Stomach (tissue), 9 donors: ENCODE measurements around the gene BET1L. TPM values are rescaled to one million over a fixed set of nuclear protein-coding genes. Genes with fewer than 3 reads are reported as not detected.
A peak's percentile ranks its signal among the peaks of the same experiment; 100 is the strongest.

Experiments used
- DNase-seq, 2 donors: peaks; one replicate each; pipeline versions ENCODE4 v3.0.0 to v3.0.0-alpha.2; 2013 to 2019
- H3K27ac ChIP-seq, 5 donors: fragments of 200-600 bp in 4 of 5; sonication (generic) in 4 of 5; one replicate each; pipeline ENCODE4 v1.5.1; 2013 to 2019; ENCODE audit warnings: mild to moderate bottlenecking in 1 of 5, moderate library complexity in 1 of 5
- H3K27me3 ChIP-seq, 3 donors: fragments of 200-600 bp; sonication (generic); one replicate each; pipeline ENCODE4 v1.5.1; 2017 to 2019; ENCODE audit warnings: mixed run types in 1 of 3
- H3K36me3 ChIP-seq, 4 donors: fragments of 200-600 bp; sonication (generic); 1 replicate in 3 of 4; 2 replicates in 1 of 4; pipeline ENCODE4 v1.5.1; 2016 to 2019
- H3K4me1 ChIP-seq, 4 donors: fragments of 200-600 bp; sonication (generic); one replicate each; pipeline ENCODE4 v1.5.1; 2016 to 2019
- H3K4me3 ChIP-seq, 4 donors: fragments of 200-600 bp; sonication (generic) in 3 of 4; one replicate each; pipeline ENCODE4 v1.5.1; 2016 to 2019; ENCODE audit warnings: mild to moderate bottlenecking in 1 of 4
- H3K9me3 ChIP-seq, 4 donors: fragments of 200-600 bp; sonication (generic); one replicate each; pipeline ENCODE4 v1.5.1; 2016 to 2019
- CTCF ChIP-seq, 7 experiments: fragments of 450-650 bp in 4 of 7; fragments of 200-600 bp in 3 of 7; sonication (generic) in 3 of 7; IDR thresholded peaks; one replicate each; pipeline ENCODE4 v1.5.1; 2016 to 2019; ENCODE audit warnings: antibody characterized with exemption in 7 of 7, control low read depth in 2 of 7, mild to moderate bottlenecking in 1 of 7
- EP300 ChIP-seq: sonication (generic); formaldehyde crosslinking; IDR thresholded peaks from one replicate; pipeline ENCODE4 v1.6.1; 2017; ENCODE audit warnings: antibody characterized with exemption
- POLR2A ChIP-seq, 4 donors: fragments of 450-650 bp; IDR thresholded peaks; one replicate each; pipeline ENCODE4 v1.6.1; 2016; ENCODE audit warnings: antibody characterized with exemption in 4 of 4, control low read depth in 2 of 4, mild to moderate bottlenecking in 1 of 4, moderate library complexity in 1 of 4
- POLR2AphosphoS5 ChIP-seq, 3 donors: sonication (generic); formaldehyde crosslinking; IDR thresholded peaks; one replicate each; pipeline ENCODE4 v1.6.1; 2016; ENCODE audit warnings: antibody characterized with exemption in 3 of 3
- WGBS, 5 donors: extraction: QIAGEN DNeasy Blood & Tissue Kit in 3 of 5; methylation state at CpG; one replicate each; pipeline versions ENCODE4 v1.1.5 to v1.1.7; 2013 to 2018; 5-methylcytosine and 5-hydroxymethylcytosine counted together
- intact Hi-C: fragments of 100-400 bp; cut with DNase I; formaldehyde crosslinking; loops from one replicate; pipeline ENCODE4 v1.15.1; 2023; ENCODE audit warnings: low total_unique reads
- polyA plus RNA-seq, 3 donors: library from polyadenylated mRNA; stranded (reverse); fragments of 200-250 nt; gene quantifications; one replicate each; pipeline ENCODE4 v1.2.3, GENCODE V29; 2013
- total RNA-seq, 5 donors: library from RNA; depleted of rRNA; stranded (reverse); fragments of >200 nt; gene quantifications; one replicate each; pipeline versions ENCODE4 v1.1.0 to v1.2.3, GENCODE V29; 2014 to 2016
- donor health status: healthy with polysubstance abuse.
- donor health status: Bipolar disorder and iron deficiency.
- donor health status: healthy.

The BET1L gene
- total and polyA plus RNA-seq, 8 donors: 7.0 to 38.3 (median 26.6) TPM

GRCh38 chr11:214083-214482 is 6.9 kb upstream of the BET1L start:
- H3K27me3 ChIP-seq: no peaks in the 10 kb centered on the region
- TF ChIP-seq POLR2AphosphoS5 (IDR thresholded peaks at IDR 0.05) (no peak), EP300 (no peak), POLR2A (IDR thresholded peaks at IDR 0.05) (no peak), CTCF (IDR thresholded peaks at IDR 0.05) (no peak)
- 80 to 92% (median 89%) methylated on average over 4 to 7 of the region's 7 CpGs for WGBS, 5 donors
- H3K4me1 ChIP-seq: peaks cover 17 to 25% (median 22%) of the 10 kb centered on the region in 4 donors
- intact Hi-C loops: no loop called here
- H3K36me3 ChIP-seq: peaks cover 62 to 87% (median 83%) of the 10 kb centered on the region in 4 donors
- no peaks in the 10 kb centered on the region for H3K9me3 ChIP-seq
- no peak overlapping the region for H3K27ac ChIP-seq
- H3K4me3 ChIP-seq: no peak overlapping the region
- DNase-seq: peak in 1 of 2 donors; percentile 16

GRCh38 chr11:213111-213510 is 5.9 kb upstream of the BET1L start:
- no peaks in the 10 kb centered on the region for H3K27me3 ChIP-seq
- H3K9me3 ChIP-seq: no peaks in the 10 kb centered on the region
- WGBS, 5 donors: 70 to 91% (median 90%) methylated on average over 3 to 4 of the region's 4 CpGs
- intact Hi-C loops: no loop called here
- TF ChIP-seq POLR2AphosphoS5 (IDR thresholded peaks at IDR 0.05) (no peak), EP300 (no peak), CTCF (IDR thresholded peaks at IDR 0.05) (no peak), POLR2A (IDR thresholded peaks at IDR 0.05) (no peak)
- peak in 1 of 2 donors; percentile 9 for DNase-seq
- H3K36me3 ChIP-seq: peaks cover 57 to 78% (median 75%) of the 10 kb centered on the region in 4 donors
- no peak overlapping the region for H3K27ac ChIP-seq
- H3K4me3 ChIP-seq: no peak overlapping the region
- peaks cover 18 to 28% (median 23%) of the 10 kb centered on the region in 4 donors for H3K4me1 ChIP-seq

GRCh38 chr11:212150-213100 is 5.2 kb upstream of the BET1L start:
- H3K27ac ChIP-seq: no peak overlapping the region
- no peak overlapping the region for H3K4me3 ChIP-seq
- intact Hi-C loops: no loop called here
- no peaks in the 10 kb centered on the region for H3K27me3 ChIP-seq
- no peaks in the 10 kb centered on the region for H3K9me3 ChIP-seq
- WGBS, 5 donors: 87 to 92% (median 91%) methylated on average over 9 to 17 of the region's 17 CpGs
- DNase-seq: no peak
- H3K4me1 ChIP-seq: peaks cover 18 to 33% (median 23%) of the 10 kb centered on the region in 4 donors
- H3K36me3 ChIP-seq: peaks cover 56 to 73% (median 71%) of the 10 kb centered on the region in 4 donors
- TF ChIP-seq POLR2AphosphoS5 (IDR thresholded peaks at IDR 0.05) (no peak), EP300 (no peak), POLR2A (IDR thresholded peaks at IDR 0.05) (no peak), CTCF (IDR thresholded peaks at IDR 0.05) (no peak)

- Histone ChIP-seq H3K9me3 (no peaks in the 10 kb centered on the region), H3K36me3 (peaks cover 56 to 73% (median 71%) of the 10 kb centered on the region in 4 donors), H3K27me3 (no peaks in the 10 kb centered on the region), H3K4me3 (no peak overlapping the region), H3K27ac (no peak overlapping the region), H3K4me1 (peaks cover 18 to 33% (median 24%) of the 10 kb centered on the region in 4 donors)
- intact Hi-C loops: no loop called here
- peak in 1 of 2 donors; percentile 9 for DNase-seq
- 83 to 90% (median 89%) methylated on average over 9 of the region's 9 CpGs for WGBS, 5 donors
- TF ChIP-seq POLR2A (IDR thresholded peaks at IDR 0.05) (no peak), CTCF (IDR thresholded peaks at IDR 0.05) (no peak), EP300 (no peak)
These were observed 4.5 kb upstream of the BET1L start for GRCh38 chr11:211741-212140.
